GM18870 (cell line): ENCODE data around the gene NCKAP5.
"Not testable (repeated sequence)": the region's sequence is repeated elsewhere in the genome, so short reads cannot be mapped to it uniquely, and the experiment has no call there.

Source experiments
- ATAC-seq: cut with Tn5 transposase; IDR thresholded peaks from one replicate; pipeline ENCODE4 v1.9.1; 2021; ENCODE audit warnings: moderate library complexity; ENCODE audit not compliant: unreplicated experiment

The NCKAP5 gene

DNA sequence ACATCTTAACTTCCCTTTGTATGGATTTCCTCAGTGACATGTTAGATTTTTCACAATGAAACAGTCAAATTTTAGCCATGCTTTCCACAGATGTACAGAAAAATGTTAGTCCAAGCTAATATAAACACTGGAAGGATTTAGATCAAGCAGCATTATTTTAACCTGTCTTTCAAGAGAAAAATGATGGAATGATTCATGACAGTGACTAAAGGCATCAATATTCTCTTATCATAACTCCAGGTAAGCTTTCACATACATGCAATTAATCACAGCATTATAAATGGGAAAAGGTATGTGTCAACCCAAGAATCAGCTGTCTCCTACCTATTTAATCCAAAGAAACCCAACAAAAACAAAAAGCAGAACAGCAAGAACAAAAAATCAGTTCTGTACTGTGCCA lies 92.7 kb downstream of the NCKAP5 start:
- ATAC-seq, result no peak

DNA sequence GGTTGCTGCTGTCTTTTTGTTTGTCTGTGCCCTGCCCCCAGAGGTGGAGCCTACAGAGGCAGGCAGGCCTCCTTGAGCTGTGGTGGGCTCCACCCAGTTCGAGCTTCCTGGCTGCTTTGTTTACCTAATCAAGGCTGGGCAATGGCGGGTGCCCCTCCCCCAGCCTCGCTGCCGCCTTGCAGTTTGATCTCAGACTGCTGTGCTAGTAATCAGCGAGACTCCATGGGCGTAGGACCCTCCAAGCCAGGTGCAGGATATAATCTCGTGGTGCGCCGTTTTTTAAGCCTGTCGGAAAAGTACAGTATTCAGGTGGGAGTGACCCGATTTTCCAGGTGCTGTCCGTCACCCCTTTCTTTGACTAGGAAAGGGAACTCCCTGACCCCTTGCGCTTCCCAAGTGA lies 97.8 kb downstream of the NCKAP5 start:
- not testable (repeated sequence) for ATAC-seq

DNA sequence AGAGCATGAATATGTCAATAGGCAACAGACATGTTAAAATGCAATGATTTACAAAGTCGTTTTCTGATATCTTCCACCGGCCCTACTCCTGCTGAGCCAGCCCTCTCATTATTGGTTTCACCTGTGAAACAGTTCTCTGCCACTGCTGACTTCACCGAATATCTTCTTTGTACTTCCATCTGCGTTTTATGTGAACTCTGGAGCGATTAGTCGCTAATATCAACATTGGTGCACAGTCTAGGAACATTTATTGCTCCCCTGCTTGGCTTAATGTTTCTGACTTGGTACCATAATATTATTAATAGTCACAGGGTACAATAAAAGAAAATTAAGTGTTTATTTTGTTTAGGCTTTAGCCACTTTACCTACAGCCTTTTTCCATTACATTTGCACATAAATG lies 105.5 kb downstream of the NCKAP5 start:
- no peak for ATAC-seq

DNA sequence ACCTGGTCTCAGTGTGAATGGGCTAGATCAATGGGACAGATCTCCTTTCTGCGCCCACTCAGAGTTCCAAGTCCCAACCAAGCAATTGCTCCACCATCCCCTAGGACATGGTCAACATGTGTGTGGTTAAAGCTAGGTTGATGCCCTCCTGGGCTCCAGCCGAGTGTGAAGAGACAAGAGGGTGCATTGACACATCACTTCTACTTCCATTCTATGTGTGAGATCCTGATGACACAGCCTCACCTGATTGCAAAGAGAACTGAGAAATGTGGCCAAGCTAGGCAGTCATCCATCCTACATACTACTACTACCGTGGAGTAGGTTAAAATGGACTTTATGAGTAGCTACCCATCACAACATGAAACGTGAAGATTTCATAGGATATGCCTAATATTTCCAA lies 106.8 kb downstream of the NCKAP5 start:
- no peak for ATAC-seq

GRCh38 chr2:133459590-133459989 lies 108.7 kb downstream of the NCKAP5 start:
- ATAC-seq, result no peak

- ATAC-seq, result no peak
Measured at GRCh38 chr2:133458280-133458679, 110.0 kb downstream of the NCKAP5 start.

GRCh38 chr2:133457861-133458260 lies 110.4 kb downstream of the NCKAP5 start:
- no peak for ATAC-seq

DNA sequence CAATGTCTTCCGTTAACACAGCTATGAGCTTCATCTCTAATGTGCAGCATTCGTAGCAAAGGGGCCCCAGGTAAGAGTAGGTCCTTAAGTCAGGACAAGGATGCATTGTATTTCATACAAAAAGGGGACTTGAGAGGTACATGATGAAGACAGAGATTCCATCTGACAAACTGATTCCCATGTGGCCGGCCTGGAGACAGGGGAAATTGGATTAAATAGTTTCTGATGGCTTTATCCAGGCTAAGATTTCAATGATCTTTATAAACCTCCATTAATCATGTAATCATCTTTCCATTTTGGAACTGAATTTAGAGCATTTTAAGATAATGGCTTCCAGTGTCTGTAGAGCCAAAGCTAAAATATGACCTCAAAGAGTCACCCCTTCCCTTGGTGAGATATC lies 111.3 kb downstream of the NCKAP5 start:
- no peak for ATAC-seq

GRCh38 chr2:133456156-133456555 lies 112.1 kb downstream of the NCKAP5 start:
- ATAC-seq, result no peak

DNA sequence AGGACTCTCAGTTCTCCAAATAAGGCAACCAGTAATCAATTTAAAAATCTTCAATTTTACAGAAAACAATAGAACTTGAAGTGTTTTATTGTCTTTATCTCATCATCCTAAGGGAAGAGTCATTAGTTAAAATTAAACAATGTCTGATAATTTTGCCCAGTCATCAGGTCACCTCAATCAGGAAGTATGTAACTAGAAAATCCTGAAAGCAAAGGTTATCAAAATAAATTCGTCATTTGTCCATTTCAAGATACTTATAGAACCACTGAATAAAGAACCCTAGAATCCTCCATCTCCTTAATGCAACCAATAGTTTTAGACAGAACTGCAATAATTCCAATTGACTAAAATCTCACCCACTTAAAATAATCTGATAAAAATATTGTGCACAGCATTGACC lies 115.2 kb downstream of the NCKAP5 start:
- no peak for ATAC-seq

- no peak for ATAC-seq
Measured at GRCh38 chr2:133452583-133452982, 115.7 kb downstream of the NCKAP5 start.

GRCh38 chr2:133452146-133452545 lies 116.1 kb downstream of the NCKAP5 start:
- ATAC-seq, result no peak

DNA sequence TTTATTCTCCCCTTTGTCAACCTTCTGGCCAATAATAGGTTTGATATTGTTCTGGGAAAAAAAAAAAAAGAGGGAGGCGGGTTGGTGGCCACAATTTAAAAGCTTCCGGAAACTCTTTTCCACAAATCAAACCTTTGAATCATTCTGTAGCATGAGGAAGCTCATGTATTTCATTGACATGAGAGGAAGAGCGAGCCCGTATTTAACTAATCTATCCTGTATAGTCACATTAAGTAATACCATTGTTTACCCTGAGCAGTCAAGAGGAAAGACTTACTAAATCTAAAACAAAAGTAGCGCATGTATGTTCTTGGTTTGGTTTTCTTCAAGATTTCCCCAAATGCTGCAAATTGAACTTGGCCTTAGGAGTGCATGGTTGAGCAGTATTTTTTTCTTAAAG lies 120.1 kb downstream of the NCKAP5 start:
- no peak for ATAC-seq

- ATAC-seq, result no peak
Measured at GRCh38 chr2:133447303-133447702, 121.0 kb downstream of the NCKAP5 start.

GRCh38 chr2:133444465-133444864 lies 123.8 kb downstream of the NCKAP5 start:
- ATAC-seq, result no peak

GRCh38 chr2:133442393-133442792 lies 125.9 kb downstream of the NCKAP5 start:
- no peak for ATAC-seq

GRCh38 chr2:133439565-133439920 lies 128.7 kb downstream of the NCKAP5 start:
- no peak for ATAC-seq

- ATAC-seq, result no peak
Measured at GRCh38 chr2:133438848-133439564, 129.3 kb downstream of the NCKAP5 start.

GRCh38 chr2:133438026-133438425 lies 130.2 kb downstream of the NCKAP5 start:
- no peak for ATAC-seq

GRCh38 chr2:133437492-133437891 lies 130.8 kb downstream of the NCKAP5 start:
- no peak for ATAC-seq

DNA sequence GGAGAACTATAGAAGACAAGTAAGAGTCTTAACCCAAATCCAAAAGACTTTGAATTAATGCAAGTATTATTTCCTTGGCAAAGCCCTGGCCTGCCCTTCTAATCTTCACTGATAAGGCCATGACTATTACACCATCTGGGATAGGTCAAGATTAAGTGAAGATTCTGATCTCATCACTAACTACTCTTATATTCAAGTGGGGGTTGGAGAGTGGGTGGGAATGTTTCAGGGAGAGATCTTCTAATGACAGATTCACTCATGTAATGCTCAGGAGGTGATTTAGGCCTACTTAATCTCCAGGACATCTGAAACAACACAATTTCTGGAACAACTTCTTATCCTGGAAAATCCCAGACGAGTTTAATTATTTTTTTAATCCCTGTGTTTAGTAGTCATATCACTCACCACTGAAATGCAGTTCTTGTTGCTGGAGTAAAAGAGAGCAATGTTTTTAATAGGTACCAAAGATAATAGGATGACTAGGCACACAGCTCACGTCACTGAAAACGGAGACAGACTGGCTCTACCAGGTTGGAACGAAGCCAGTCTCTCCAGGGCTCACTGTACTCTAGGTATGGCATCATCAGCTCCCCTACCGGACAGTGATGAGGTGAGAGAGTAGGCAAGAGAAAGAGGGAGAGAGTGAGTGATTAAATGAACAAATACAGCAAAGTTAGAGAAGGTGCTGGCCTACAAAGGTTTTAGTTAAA lies 133.1 kb downstream of the NCKAP5 start:
- no peak for ATAC-seq
